Endothelial cell of umbilical vein (primary cell): ENCODE results near the gene AGMAT. TPM values are rescaled to one million over a fixed set of nuclear protein-coding genes. Genes with fewer than 3 reads are reported as not detected.

Source experiments
- BruUV-seq: library from RNA; stranded (reverse); fragments of 400-500 nt; replicated peaks from 2 replicates; lab custom pipeline; 2021; lab: Mats Ljungman, UMichigan
- CTCF ChIA-PET: fragments of 300-600, 350-600 bp; sonication (Branson Sonifier 250); formaldehyde crosslinking; loops from one replicate; lab custom pipeline; 2021; ENCODE audit warnings: antibody characterized with exemption, inconsistent platforms; lab: Charles Lee
- POLR2A ChIA-PET: fragments of 300-600, 350-600 bp; sonication (Branson Sonifier 250); formaldehyde crosslinking; loops from one replicate; lab custom pipeline; 2021; ENCODE audit warnings: antibody characterized with exemption, inconsistent platforms; lab: Charles Lee
- DNase-seq: peaks from one replicate; pipeline ENCODE4 v3.0.0-alpha.2; 2011; ENCODE audit warnings: low read depth, low spot score
- FAIRE-seq: peaks from 2 replicates; lab custom pipeline; 2011; peaks lifted over from hg19 to GRCh38; lab: Jason Lieb, UNC
- H2AFZ ChIP-seq: 2 replicates; pipeline ENCODE4 v1.6.0; 2012; ENCODE audit warnings: low read depth, low read length, control low read depth, inconsistent platforms
- H3K27ac ChIP-seq: 2 replicates; pipeline ENCODE4 v1.5.1; 2011; ENCODE audit warnings: low read depth, mild to moderate bottlenecking, control low read depth, low read length, moderate library complexity; ENCODE audit not compliant: insufficient read depth
- H3K27me3 ChIP-seq, 2 experiments: 2 replicates each; pipeline versions ENCODE4 v1.6.0 to v1.6.1; 2011; ENCODE audit warnings: low read length in 2 of 2, mixed read lengths in 1 of 2; ENCODE audit not compliant: control insufficient read depth in 2 of 2, insufficient read depth in 2 of 2
- H3K36me3 ChIP-seq, 2 experiments: 2 replicates in 1 of 2; 3 replicates in 1 of 2; pipeline ENCODE4 v1.5.1; 2011; ENCODE audit warnings: low read length in 2 of 2, mild to moderate bottlenecking in 1 of 2, moderate library complexity in 1 of 2; ENCODE audit not compliant: control insufficient read depth in 2 of 2, insufficient read depth in 2 of 2; ENCODE audit errors: extremely low read depth in 1 of 2
- H3K4me1 ChIP-seq: 3 replicates; pipeline ENCODE4 v1.5.1; 2011; ENCODE audit warnings: mild to moderate bottlenecking, low read length; ENCODE audit not compliant: control insufficient read depth, insufficient read depth; ENCODE audit errors: extremely low read depth
- H3K4me2 ChIP-seq: 2 replicates; pipeline ENCODE4 v1.6.1; 2011; ENCODE audit warnings: low read length, control low read depth, mixed read lengths; ENCODE audit not compliant: insufficient read depth
- H3K4me3 ChIP-seq, 3 experiments: fragments of 200-600 bp in 1 of 3; sonication (generic), shearing (Covaris generic) in 1 of 3; replicated peaks in 1 of 3; 2 replicates each; pipeline ENCODE4 v1.5.1; 2011 to 2016; ENCODE audit warnings: control low read depth in 3 of 3, low read length in 3 of 3, mild to moderate bottlenecking in 2 of 3, inconsistent platforms in 1 of 3, low read depth in 1 of 3, moderate library complexity in 1 of 3; ENCODE audit not compliant: insufficient read depth in 1 of 3
- H3K79me2 ChIP-seq: 2 replicates; pipeline ENCODE4 v1.6.0; 2012; ENCODE audit warnings: low read length, inconsistent platforms; ENCODE audit not compliant: control insufficient read depth, insufficient read depth
- H3K9ac ChIP-seq: replicated peaks from 2 replicates; pipeline ENCODE3; 2011; ENCODE audit warnings: low read length, control low read depth; ENCODE audit not compliant: insufficient read depth; ENCODE audit errors: extremely low read depth
- H3K9me1 ChIP-seq: replicated peaks from 3 replicates; pipeline ENCODE4 v1.6.0; 2011; ENCODE audit warnings: mild to moderate bottlenecking, low read length; ENCODE audit not compliant: control insufficient read depth, insufficient read depth; ENCODE audit errors: extremely low read depth
- H3K9me3 ChIP-seq: replicated peaks from 2 replicates; pipeline ENCODE4 v1.5.1; 2012; ENCODE audit warnings: low read length, inconsistent platforms; ENCODE audit not compliant: control insufficient read depth, insufficient read depth
- H4K20me1 ChIP-seq: replicated peaks from 2 replicates; pipeline ENCODE3; 2011; ENCODE audit warnings: mild to moderate bottlenecking, low read length; ENCODE audit not compliant: control insufficient read depth, insufficient read depth; ENCODE audit errors: extremely low read depth
- CTCF ChIP-seq, 2 donors: IDR thresholded peaks; 1 replicate in 1 of 2; 2 replicates in 1 of 2; pipeline ENCODE4 v1.5.1; 2011; ENCODE audit warnings: low read length in 2 of 2, mild to moderate bottlenecking in 2 of 2, moderate library complexity in 2 of 2, control low read depth in 1 of 2, inconsistent platforms in 1 of 2, low read depth in 1 of 2; ENCODE audit not compliant: insufficient read depth in 1 of 2; ENCODE audit errors: extremely low read depth in 1 of 2
- EZH2 ChIP-seq: IDR thresholded peaks from 2 replicates; pipeline ENCODE4 v1.6.1; 2012; ENCODE audit warnings: borderline replicate concordance, low read depth, mild to moderate bottlenecking, moderate library complexity, low read length, inconsistent platforms; ENCODE audit not compliant: severe bottlenecking
- FOS ChIP-seq: IDR thresholded peaks from 2 replicates; pipeline ENCODE4 v1.6.1; 2011; ENCODE audit warnings: mild to moderate bottlenecking, low read length, moderate library complexity, borderline replicate concordance; ENCODE audit not compliant: insufficient read depth
- GATA2 ChIP-seq: IDR thresholded peaks from 2 replicates; pipeline ENCODE4 v1.7.0; 2011; ENCODE audit warnings: low read depth, mild to moderate bottlenecking, moderate library complexity, mixed read lengths, low read length; ENCODE audit not compliant: insufficient read length, insufficient read depth
- JUN ChIP-seq: IDR thresholded peaks from 2 replicates; pipeline ENCODE4 v1.6.1; 2011; ENCODE audit warnings: borderline replicate concordance, low read depth; ENCODE audit not compliant: insufficient read length, insufficient read depth
- MAX ChIP-seq: IDR thresholded peaks from 2 replicates; pipeline ENCODE4 v1.6.1; 2011; ENCODE audit not compliant: insufficient read depth, insufficient read length
- MYC ChIP-seq: IDR thresholded peaks from one replicate; pipeline ENCODE4 v1.6.1; 2011; ENCODE audit warnings: mild to moderate bottlenecking, low read depth, low read length
- POLR2A ChIP-seq: IDR thresholded peaks from 2 replicates; pipeline ENCODE4 v1.6.1; 2012; ENCODE audit warnings: low read depth, mild to moderate bottlenecking, control low read depth, low read length
- POLR2AphosphoS5 ChIP-seq: IDR thresholded peaks from 2 replicates; pipeline ENCODE4 v1.6.1; 2012; ENCODE audit warnings: low read depth, mild to moderate bottlenecking, control low read depth, low read length, moderate library complexity; ENCODE audit not compliant: insufficient read depth
- dilution Hi-C: fragments of 300-500 bp; cut with MboI; formaldehyde crosslinking; loops from one replicate; pipeline ENCODE4 v1.15.0; 2019; ENCODE audit warnings: low sequenced_read_pairs; ENCODE audit not compliant: extremely low pct_ligation_motif_present
- intact Hi-C: fragments of 100-400 bp; cut with micrococcal nuclease; formaldehyde crosslinking; loops from one replicate; pipeline ENCODE4 v1.10.0; 2022
- polyA plus RNA-seq, 4 experiments: library from polyadenylated mRNA; depleted of rRNA in 3 of 4; stranded (reverse) in 3 of 4; unstranded in 1 of 4; fragments of >200 nt; gene quantifications; 2 replicates each; pipeline versions ENCODE4 v1.2.1 to v1.2.3, GENCODE V29; 2011 to 2012; ENCODE audit warnings: missing spikeins in 1 of 4
- total RNA-seq: library from RNA; stranded (reverse); gene quantifications from 2 replicates; pipeline ENCODE4 v1.2.3, GENCODE V29; 2021

The AGMAT gene
- total and polyA plus RNA-seq, 2 donors (not counting 3 experiments of a cell fraction or from before 2014, with no cell fraction given), result 0.39 to 1.9 TPM

GRCh38 chr1:15558516-15558915, 26.3 kb downstream of the AGMAT start:
- Histone ChIP-seq H3K36me3 (peaks cover 0 to 11% of the 10 kb centered on the region in 2 experiments), H3K9me3 (no peaks in the 10 kb centered on the region), H3K79me2 (no peaks in the 10 kb centered on the region), H3K9me1 (no peaks in the 10 kb centered on the region), H2AFZ (no peak overlapping the region), H3K4me3 (no peak overlapping the region), H3K27me3 (no peaks in the 10 kb centered on the region), H3K27ac (no peak overlapping the region), H3K4me2 (no peak overlapping the region), H3K9ac (no peak overlapping the region), H3K4me1 (no peaks in the 10 kb centered on the region), H4K20me1 (no peaks in the 10 kb centered on the region)
- intact Hi-C loops (no loop called here), dilution Hi-C loops (no loop called here)
- ChIA-PET CTCF (no interaction called here), POLR2A (no interaction called here)
- TF ChIP-seq JUN (no peak), MAX (no peak), POLR2A (no peak), MYC (no peak), FOS (no peak), POLR2AphosphoS5 (no peak), GATA2 (no peak), CTCF (IDR thresholded peaks at IDR 0.05; ENCODE audit: extremely low read depth in 1 of 2, insufficient read depth in 1 of 2, low read depth in 1 of 2, low read length in 2 of 2) (no peak), EZH2 (no peak)
- DNase-seq, result no peak
- no peak for FAIRE-seq
- no TSS peak for BruUV-seq
